Stimulated activated naive CD8-positive, alpha-beta T cell treated with anti-CD3 and anti-CD28 coated beads, Interleukin-15, amount 100 ng/mL, for 72 hours (primary cell): ENCODE results near the gene CES5A.
"Not testable (repeated sequence)": the region's sequence is repeated elsewhere in the genome, so short reads cannot be mapped to it uniquely, and the experiment has no call there.

Source experiments
- ATAC-seq: fragments of 150-1000 bp; cut with Tn5 transposase; 2 replicates; pipeline ENCODE4 v1.10.0; 2021; ENCODE audit warnings: mild to moderate bottlenecking, moderate library complexity
- DNase-seq, 2 donors: peaks; one replicate each; pipeline ENCODE4 v3.0.0; 2021 to 2022
- H3K27ac Mint-ChIP-seq, 2 donors: one replicate each; pipeline ENCODE4 v1.8.0; 2022; ENCODE audit warnings: mild to moderate bottlenecking in 2 of 2, mixed read lengths in 2 of 2, moderate library complexity in 2 of 2
- H3K27me3 Mint-ChIP-seq: one replicate; pipeline ENCODE4 v1.8.0; 2022; ENCODE audit warnings: mixed read lengths
- H3K4me1 Mint-ChIP-seq: one replicate; pipeline ENCODE4 v1.8.0; 2022; ENCODE audit warnings: mild to moderate bottlenecking, mixed read lengths
- H3K4me3 Mint-ChIP-seq, 2 donors: one replicate each; pipeline ENCODE4 v1.8.0; 2022; ENCODE audit warnings: mild to moderate bottlenecking in 2 of 2, mixed read lengths in 2 of 2, moderate library complexity in 1 of 2
- H3K9me3 Mint-ChIP-seq, 2 donors: one replicate each; pipeline ENCODE4 v1.8.0; 2022; ENCODE audit warnings: mixed read lengths in 2 of 2

Gene CES5A

GRCh38 chr16:55849536-55849935 is 25.6 kb downstream of the CES5A start:
- no peak for ATAC-seq
- Mint-ChIP-seq H3K4me3 (no peak overlapping the region), H3K27me3 (peaks cover 28% of the 10 kb centered on the region), H3K27ac (no peak overlapping the region), H3K9me3 (no peaks in the 10 kb centered on the region), H3K4me1 (no peaks in the 10 kb centered on the region)
- no peak for DNase-seq

DNA sequence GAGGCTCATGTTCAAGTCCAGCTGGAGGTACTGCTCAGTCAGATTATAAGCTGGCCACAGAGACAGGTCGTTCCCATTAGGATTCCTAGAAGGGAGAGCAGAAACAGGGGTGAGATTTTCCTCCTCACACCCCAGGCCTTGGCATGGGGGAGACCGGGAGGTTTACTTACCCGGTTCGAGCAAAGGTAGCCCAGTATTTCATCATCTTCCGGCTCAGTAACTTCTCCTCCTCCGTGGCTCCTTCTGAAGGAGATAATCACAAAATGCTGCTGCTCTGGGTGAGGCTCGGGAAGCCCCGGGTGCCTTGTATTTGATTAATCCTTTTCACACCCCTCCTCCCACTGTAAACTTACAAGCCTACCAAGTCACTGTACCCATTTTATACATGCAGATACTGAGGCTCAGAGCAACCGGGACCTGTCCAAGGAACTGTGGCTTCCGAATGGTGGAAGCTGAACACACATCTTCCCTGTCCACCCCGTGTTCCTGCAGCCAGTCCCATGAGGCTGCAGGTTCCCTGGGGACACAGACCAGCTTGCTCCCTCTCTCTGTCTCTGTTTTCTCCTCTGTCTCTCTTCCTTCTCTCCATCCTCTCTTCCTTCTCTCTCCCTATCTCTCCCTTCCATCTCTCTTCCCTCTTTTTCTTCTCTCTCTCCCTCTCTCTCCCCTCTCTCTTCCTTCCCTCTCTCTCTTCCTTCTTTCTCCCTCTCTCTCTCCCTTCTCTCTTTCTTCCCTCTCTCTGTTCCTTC is 28.4 kb downstream of the CES5A start:
- DNase-seq (no peak), ATAC-seq (no peak)

GRCh38 chr16:55843105-55843395 is 32.1 kb downstream of the CES5A start:
- Mint-ChIP-seq H3K27ac (no peak overlapping the region), H3K4me1 (no peaks in the 10 kb centered on the region), H3K9me3 (no peaks in the 10 kb centered on the region), H3K4me3 (no peak overlapping the region), H3K27me3 (peaks cover 28% of the 10 kb centered on the region)
- DNase-seq (no peak), ATAC-seq (no peak)

More for the DNA sequence above, 28.4 kb downstream of the CES5A start:
- H3K27me3 Mint-ChIP-seq = peaks cover 28% of the 10 kb centered on the region
- peak overlapping the region in 1 of 2 donors; percentile 2 for H3K27ac Mint-ChIP-seq
- H3K9me3 Mint-ChIP-seq = no peaks in the 10 kb centered on the region
- no peaks in the 10 kb centered on the region for H3K4me1 Mint-ChIP-seq
- H3K4me3 Mint-ChIP-seq = no peak overlapping the region

GRCh38 chr16:55842369-55843104 is 32.6 kb downstream of the CES5A start:
- H3K4me3 Mint-ChIP-seq = no peak overlapping the region
- ATAC-seq = no peak
- peak in 1 of 2 donors; percentile 14 for DNase-seq
- no peak overlapping the region for H3K27ac Mint-ChIP-seq
- no peaks in the 10 kb centered on the region for H3K4me1 Mint-ChIP-seq
- peaks cover 28% of the 10 kb centered on the region for H3K27me3 Mint-ChIP-seq
- H3K9me3 Mint-ChIP-seq = no peaks in the 10 kb centered on the region

GRCh38 chr16:55839115-55839514 is 36.1 kb downstream of the CES5A start:
- DNase-seq (no peak), ATAC-seq (no peak)
- no peak overlapping the region for H3K27ac Mint-ChIP-seq
- H3K9me3 Mint-ChIP-seq = no peaks in the 10 kb centered on the region
- H3K27me3 Mint-ChIP-seq = peaks cover 7% of the 10 kb centered on the region
- no peak overlapping the region for H3K4me3 Mint-ChIP-seq
- H3K4me1 Mint-ChIP-seq = no peaks in the 10 kb centered on the region

- Mint-ChIP-seq H3K4me1 (no peaks in the 10 kb centered on the region), H3K4me3 (no peak overlapping the region), H3K27ac (no peak overlapping the region), H3K27me3 (peaks cover 14% of the 10 kb centered on the region), H3K9me3 (no peaks in the 10 kb centered on the region)
- ATAC-seq (no peak), DNase-seq (no peak)
Measured at GRCh38 chr16:55836158-55836611, 39.0 kb downstream of the CES5A start.

DNA sequence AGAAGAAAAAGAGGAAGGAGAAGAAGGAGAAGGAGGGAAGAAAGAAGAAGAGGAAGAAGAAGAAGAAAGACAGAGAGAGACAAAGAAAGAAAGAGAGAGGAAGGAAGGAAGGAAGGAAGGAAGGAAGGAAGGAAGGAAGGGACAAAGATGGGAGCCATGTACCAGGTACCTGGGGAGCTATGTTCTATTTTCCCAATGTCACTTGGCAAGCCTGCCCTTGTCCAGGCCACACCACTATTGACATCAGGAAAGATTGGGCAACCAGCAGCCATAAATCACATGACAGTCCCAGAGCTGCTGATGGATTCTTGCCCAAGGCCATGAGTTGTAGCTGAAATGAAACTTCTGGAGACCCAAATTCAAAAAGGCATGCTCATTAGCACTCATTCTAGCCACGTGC is 39.6 kb downstream of the CES5A start:
- no peak overlapping the region for H3K4me3 Mint-ChIP-seq
- ATAC-seq (no peak), DNase-seq (no peak)
- H3K9me3 Mint-ChIP-seq = no peaks in the 10 kb centered on the region
- peak overlapping the region in 1 of 2 donors; percentile 3 for H3K27ac Mint-ChIP-seq
- peaks cover 20% of the 10 kb centered on the region for H3K27me3 Mint-ChIP-seq
- H3K4me1 Mint-ChIP-seq = no peaks in the 10 kb centered on the region

DNA sequence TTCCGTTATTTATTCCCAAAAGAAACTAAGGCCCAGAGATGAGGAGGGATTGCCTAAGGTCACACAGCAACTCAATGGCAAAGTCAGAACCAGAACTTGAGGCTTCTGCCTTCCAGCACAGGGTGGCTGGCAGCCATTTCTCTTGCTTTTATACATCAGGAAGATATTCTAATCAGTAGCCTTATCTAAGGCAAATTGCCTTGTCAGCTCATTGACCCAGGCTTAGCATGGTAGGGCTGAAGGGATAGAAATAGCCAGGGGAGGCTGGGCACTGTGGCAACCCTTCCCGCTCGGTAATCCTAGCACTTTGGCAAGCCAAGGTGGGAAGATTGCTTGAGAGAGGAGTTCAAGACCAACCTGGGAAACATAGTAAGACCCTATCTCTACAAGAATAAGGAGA is 40.0 kb downstream of the CES5A start:
- Mint-ChIP-seq H3K27me3 (peaks cover 20% of the 10 kb centered on the region), H3K27ac (peak overlapping the region in 1 of 2 donors; percentile 3)
- not testable (repeated sequence) for ATAC-seq, DNase-seq, H3K9me3 Mint-ChIP-seq, H3K4me1 Mint-ChIP-seq, H3K4me3 Mint-ChIP-seq

DNA sequence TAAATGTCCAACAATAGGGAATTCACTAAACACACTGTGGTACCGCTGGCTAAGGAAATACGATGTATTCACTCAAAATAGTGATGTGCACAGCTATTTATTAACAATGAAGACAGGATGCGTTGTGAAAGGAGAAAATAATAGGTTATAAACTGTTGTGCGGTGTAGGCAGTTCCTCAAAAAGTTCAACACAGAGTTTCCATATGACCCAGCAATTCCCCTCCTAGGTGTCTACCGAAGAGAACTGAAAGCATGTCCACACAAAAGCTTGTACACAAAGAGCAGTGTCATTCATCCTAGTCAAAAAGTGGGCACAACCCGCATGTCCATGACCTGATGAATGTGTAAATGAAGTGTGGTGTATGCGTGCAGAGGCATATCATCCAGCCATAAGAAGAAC is 41.1 kb downstream of the CES5A start:
- no peaks in the 10 kb centered on the region for H3K9me3 Mint-ChIP-seq
- H3K4me3 Mint-ChIP-seq = no peak overlapping the region
- no peaks in the 10 kb centered on the region for H3K4me1 Mint-ChIP-seq
- no peak for ATAC-seq
- H3K27me3 Mint-ChIP-seq = peaks cover 20% of the 10 kb centered on the region
- H3K27ac Mint-ChIP-seq = no peak overlapping the region
- DNase-seq = no peak

- Mint-ChIP-seq H3K4me1 (no peaks in the 10 kb centered on the region), H3K9me3 (no peaks in the 10 kb centered on the region), H3K27me3 (peaks cover 22% of the 10 kb centered on the region), H3K27ac (no peak within 1 kb of the TSS), H3K4me3 (no peak within 1 kb of the TSS)
- ATAC-seq (no peak), DNase-seq (no peak)
Measured at GRCh38 chr16:55832773-55833691, 42.1 kb downstream of the CES5A start, which contains the start of gene CES1. TSS of gene CES1 (minus strand) at chr16:55833096. CDS start at chr16:55833055, 41 bp downstream.

- no peak overlapping the region for H3K4me3 Mint-ChIP-seq
- no peak for DNase-seq
- H3K9me3 Mint-ChIP-seq = no peaks in the 10 kb centered on the region
- no peak overlapping the region for H3K27ac Mint-ChIP-seq
- no peaks in the 10 kb centered on the region for H3K4me1 Mint-ChIP-seq
- no peak for ATAC-seq
- H3K27me3 Mint-ChIP-seq = peaks cover 22% of the 10 kb centered on the region
Measured at GRCh38 chr16:55832425-55832772, 42.8 kb downstream of the CES5A start.

- ATAC-seq (no peak), DNase-seq (no peak)
- H3K4me1 Mint-ChIP-seq = no peaks in the 10 kb centered on the region
- peaks cover 22% of the 10 kb centered on the region for H3K27me3 Mint-ChIP-seq
- H3K9me3 Mint-ChIP-seq = no peaks in the 10 kb centered on the region
- H3K27ac Mint-ChIP-seq = peak overlapping the region in 1 of 2 donors; percentile 28
- no peak overlapping the region for H3K4me3 Mint-ChIP-seq
Measured at GRCh38 chr16:55830658-55831294, 44.4 kb downstream of the CES5A start.

GRCh38 chr16:55829232-55829631 is 45.9 kb downstream of the CES5A start:
- H3K4me1 Mint-ChIP-seq, DNase-seq, ATAC-seq, H3K27ac Mint-ChIP-seq, H3K9me3 Mint-ChIP-seq, H3K4me3 Mint-ChIP-seq: not testable (repeated sequence)
- peaks cover 22% of the 10 kb centered on the region for H3K27me3 Mint-ChIP-seq

- DNase-seq = no peak
- H3K4me3 Mint-ChIP-seq = no peak overlapping the region
- peaks cover 22% of the 10 kb centered on the region for H3K27me3 Mint-ChIP-seq
- H3K9me3 Mint-ChIP-seq = no peaks in the 10 kb centered on the region
- H3K4me1 Mint-ChIP-seq = no peaks in the 10 kb centered on the region
- ATAC-seq = no peak
- no peak overlapping the region for H3K27ac Mint-ChIP-seq
Measured at GRCh38 chr16:55828680-55829079, 46.5 kb downstream of the CES5A start.

- Mint-ChIP-seq H3K27ac (peak overlapping the region in 1 of 2 donors; percentile 20), H3K9me3 (no peaks in the 10 kb centered on the region), H3K4me3 (no peak overlapping the region), H3K4me1 (no peaks in the 10 kb centered on the region), H3K27me3 (peaks cover 18% of the 10 kb centered on the region)
- DNase-seq (no peak), ATAC-seq (no peak)
Measured at GRCh38 chr16:55825115-55825728, 50.0 kb downstream of the CES5A start.
